Stimulated activated CD8-positive, alpha-beta memory T cell treated with anti-CD3 and anti-CD28 coated beads, Interleukin-4, amount 100 ng/mL, for 1 hour (primary cell): ENCODE data around the gene CIRBP.
A peak's percentile ranks its signal among the peaks of the same experiment; 100 is the strongest.
"Not testable (repeated sequence)": the region's sequence is repeated elsewhere in the genome, so short reads cannot be mapped to it uniquely, and the experiment has no call there.

Experiments
- DNase-seq, 2 donors: peaks; one replicate each; pipeline ENCODE4 v3.0.0-alpha.2; 2020; ENCODE audit warnings: low read depth in 2 of 2, low spot score in 1 of 2

The CIRBP gene

DNA sequence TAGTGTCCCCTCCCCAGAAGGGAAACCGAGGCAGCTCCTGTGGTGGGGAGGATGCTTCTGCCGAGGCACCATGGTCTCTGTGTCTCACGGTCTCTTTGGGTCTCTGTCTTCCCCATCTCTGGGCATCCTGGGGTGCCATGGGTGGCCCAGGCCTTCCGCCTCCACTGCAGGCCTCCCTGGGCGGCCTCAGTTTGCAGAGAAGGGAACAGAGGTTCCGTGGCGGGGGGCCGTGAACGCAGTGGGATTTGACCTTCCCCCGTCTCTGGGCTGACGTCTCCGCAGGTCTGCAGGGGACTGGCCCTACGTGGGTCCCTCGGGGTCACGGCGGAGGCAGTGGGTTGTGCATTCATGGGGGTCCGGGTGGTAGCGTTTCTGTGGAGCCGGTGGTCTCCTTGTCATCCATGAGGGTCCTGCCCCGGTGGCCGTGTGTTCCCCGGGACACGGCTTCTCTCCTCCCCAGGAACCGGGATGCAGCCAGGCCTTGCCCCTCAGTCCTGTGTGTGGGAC is 21.1 kb downstream of the CIRBP start:
- no peak for DNase-seq

DNA sequence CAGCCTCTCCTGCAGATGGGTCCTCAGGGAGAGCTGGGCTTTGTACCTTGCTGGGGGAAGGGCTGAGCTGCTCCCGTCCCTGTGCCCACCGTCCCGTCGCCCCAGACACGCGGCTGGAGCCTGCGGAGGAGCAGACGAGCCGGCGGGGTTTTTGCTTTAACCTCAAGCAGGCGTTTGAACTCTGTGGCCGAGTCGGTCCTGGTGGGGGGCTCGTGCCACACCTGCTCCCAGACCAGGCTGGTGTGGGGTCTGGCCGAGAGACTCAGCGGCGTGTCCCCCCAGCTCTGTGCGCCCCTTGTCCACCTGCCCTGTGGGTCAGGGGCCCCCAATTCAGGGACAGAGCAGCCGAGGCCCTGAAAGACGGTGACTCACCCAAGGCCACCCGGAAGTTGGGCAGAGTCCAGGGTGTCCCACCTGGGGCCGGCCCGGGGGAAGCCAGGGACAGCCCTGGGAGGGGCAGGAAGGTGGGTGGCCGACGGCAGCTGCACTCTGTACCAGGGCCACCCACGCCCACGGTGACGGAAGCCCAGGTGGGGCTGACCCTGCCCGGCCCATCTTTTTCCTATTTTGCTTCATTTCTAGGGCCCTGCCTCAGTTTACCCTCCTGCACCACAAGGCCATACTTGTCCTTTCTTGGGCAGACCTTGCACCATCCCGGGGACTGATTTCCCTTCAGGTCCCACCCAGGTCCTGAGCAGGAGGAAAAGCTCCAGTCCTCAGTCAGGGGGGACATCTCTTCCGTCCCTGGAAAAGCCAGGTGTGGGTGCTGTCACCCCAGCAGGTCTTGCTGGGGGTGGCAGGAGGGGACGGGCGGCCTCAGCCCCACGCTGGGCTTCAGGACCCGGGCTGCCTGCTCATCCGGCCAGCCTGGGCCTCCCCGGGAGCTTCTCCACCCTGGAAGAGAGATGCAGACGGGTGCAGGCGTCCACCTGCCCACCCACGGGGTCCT is 21.8 kb downstream of the CIRBP start:
- no peak for DNase-seq

DNA sequence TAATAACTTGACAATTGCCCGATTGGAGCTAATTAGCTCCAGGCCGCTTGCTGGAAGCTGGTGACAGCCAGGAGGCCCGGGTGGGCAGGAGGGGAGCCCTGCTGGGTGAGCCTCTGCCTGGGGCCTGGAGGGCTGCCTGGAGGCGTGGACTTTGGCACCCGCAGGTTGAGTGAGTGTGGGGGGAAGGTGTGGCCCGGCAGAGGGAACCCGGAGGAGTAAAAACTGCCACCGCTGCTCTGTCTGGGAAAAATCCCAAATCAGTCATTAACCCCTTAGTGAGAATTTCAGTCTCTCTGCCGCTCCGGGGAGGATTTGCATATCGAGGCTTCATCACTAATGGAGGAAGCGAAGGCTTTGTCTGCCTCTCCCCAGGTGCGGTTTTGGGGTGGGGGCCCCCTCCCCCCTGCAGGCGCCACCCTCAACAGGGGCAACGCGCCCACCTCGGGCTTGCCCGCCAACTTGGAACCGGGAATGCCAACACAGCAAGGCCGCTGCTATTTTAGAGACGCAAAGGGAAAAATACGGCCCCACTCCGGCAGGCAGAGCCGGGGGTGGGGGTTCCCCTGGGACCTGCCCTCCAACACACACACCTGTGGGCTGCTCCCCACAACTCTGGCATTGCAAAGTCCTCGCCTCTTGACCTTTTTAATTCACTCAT is 22.8 kb downstream of the CIRBP start:
- no peak for DNase-seq

DNA sequence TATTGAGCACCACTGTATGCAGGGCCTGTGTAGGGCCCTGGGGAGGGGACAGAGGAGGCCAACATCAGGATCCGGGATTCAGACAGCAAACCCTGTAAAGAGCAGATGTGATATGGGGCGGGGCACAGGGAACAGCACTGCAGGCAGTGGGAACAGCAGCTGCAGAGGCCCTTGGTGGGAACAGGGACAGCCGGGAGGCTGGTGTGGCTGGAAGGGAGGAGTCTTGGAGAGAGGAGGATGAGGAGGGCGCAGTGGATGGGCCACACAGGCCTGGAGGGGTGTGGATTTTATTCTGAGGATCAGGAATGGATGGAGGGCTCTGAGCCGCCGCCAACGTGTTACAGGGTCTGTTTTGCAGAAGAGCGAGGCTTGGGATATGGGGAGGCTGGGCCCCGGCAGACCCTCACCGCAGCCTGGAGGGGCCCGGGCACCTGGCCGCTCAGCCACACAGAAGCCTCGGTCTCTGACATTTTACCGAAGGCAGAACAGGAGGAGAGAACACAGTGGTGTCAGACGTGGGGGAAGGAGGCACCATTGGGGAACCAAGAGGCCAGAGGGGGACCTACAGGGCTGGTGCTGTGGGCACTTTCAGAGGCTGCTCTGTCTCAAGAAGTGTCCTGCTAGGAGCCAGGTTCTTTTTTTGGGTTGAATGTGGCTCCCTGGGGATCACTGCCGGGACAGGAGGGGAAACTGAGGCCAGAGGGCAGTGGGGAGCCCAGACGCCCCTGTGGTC is 23.5 kb downstream of the CIRBP start:
- DNase-seq = no peak

DNA sequence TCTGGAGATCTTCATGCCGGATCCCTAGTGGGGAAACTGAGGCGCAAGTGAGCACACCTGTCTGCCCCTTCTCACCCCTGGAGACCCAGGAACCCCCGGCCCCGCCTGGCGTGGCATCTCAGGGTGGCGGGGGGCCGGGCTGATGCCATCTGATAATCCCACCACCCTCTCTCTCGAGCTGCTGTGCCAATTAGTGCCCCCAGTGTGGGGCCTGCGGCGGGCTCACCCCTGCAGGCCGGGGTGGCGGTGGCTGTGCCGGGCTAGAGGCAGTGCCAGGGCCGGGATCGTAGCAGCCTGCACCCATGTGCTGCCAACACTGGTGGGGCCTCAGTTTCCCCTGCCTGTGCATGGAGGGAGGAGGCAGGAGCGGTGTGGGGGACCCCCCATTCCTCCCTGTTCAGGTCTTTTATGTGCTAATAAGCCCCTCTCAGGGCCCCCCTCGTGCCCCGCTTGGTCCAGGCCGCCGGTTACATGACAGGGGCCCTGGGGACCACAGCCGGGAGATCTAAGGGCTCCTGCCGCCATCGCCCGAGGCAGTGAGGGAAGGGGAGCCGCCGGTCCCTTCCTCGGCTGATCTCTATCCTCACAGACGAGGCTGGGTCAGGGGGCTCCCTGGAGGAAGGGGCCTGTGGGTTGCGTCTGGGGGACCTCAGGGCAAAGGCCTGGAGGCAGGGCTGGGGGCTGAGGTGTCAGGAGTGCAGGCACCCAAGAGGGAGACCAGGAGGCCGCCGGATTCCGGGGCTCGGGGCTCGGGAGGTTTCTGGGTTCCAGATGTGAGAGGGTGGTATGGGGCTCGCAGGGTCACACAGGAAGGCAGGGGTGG is 24.9 kb downstream of the CIRBP start:
- DNase-seq = no peak

DNA sequence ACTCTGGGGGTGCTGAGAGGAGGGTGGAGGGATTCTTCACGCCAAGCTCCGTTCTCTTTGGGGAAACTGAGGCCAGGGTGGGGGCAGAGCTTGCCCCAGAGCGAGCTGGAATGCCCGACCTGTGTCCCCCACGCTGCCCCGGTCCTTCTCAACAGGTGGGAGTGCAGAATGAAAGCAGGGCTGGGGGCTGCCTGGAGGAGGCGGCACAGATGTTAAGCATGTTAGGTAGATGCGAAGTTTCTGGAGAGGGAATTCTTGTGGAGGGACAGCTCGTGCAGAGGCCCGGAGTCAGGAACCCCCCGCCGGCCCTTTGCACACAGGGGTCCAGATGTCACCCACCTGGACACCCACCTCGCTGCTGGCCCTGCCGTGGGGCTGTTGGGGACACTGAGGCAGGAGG is 25.6 kb downstream of the CIRBP start:
- DNase-seq = no peak

DNA sequence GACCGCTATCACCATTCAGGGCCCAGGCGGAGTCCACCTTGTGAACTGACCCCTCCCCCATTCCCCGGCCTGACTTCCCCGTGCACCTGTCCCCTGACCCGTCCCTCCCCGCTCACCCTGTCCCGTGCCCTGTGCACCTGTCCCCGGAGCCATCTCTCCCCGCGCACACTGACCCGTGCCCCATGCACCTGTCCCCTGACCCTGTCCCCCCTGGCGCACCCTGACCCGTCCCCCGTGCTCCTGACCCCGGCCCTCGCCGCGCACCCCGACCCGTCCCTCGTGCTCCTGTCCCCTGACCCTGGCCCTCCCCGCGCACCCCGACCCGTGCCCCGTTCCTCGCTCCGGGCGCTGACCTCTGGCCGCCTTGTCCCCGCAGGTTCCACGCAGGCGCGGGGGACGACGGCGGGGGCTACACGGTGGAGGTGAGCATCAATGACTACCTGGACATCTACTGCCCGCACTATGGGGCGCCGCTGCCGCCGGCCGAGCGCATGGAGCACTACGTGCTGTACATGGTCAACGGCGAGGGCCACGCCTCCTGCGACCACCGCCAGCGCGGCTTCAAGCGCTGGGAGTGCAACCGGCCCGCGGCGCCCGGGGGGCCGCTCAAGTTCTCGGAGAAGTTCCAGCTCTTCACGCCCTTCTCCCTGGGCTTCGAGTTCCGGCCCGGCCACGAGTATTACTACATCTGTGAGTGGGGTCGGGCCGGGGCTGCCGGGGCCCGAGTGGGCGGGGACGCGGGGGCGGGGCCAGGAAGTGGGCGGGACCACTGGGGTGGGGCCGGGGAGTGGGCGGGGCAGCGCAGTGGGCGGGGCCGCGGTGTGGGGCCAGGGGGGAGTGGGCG is 26.3 kb downstream of the CIRBP start:
- peak in 1 of 2 donors; percentile 21 for DNase-seq

DNA sequence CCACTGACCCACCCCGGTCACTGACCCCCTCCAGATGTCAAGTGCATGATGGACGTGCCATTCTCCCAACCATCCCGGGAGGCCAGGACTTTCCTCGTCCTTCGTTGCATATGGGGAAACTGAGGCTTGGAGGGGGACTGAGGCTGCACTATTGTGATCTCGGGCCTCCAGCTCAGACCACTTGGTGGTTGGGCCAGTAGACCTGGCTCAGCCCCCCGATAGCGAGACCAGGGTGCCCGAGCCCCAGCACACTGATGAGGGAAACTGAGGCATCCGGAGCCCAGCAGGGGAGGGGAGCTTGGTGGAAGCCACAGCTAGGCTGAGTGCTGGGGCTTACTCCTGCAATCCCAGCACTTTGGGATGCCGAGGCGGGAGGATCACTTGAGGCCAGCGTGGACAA is 26.9 kb downstream of the CIRBP start:
- DNase-seq = no peak

DNA sequence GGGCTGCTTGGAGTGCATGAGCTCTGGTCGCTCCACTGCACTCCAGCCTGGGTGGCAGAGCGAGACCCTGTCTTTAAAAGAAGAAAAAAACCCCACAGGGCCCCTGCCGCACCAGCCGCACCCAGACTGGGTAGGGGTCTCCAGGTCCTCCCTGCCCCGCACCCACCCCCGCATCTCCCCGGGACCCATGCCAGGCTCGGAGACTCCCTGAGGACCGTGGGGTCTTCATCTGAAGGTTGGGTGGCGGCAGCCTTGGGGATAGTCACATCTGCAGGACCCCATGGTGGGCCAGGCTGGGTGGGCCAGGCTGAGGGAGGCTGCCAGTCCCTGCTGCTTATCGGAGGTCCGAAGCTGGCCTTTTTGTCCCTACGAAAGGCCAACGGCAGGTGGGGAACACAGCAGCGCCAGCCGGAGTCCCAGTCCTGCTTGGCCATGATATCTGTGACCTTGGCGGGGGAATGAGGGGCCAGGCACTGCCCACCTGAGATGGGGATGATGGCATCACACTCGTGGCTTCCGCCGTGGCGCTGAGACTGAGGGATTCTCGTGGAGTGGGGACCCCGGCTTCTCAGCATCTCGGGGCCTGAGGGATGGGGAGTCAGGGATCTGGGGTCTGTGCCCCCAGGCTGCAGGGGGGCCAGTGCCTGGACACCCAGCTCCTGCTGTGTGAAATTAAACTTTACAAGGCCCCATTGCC is 27.6 kb downstream of the CIRBP start:
- DNase-seq = no peak

DNA sequence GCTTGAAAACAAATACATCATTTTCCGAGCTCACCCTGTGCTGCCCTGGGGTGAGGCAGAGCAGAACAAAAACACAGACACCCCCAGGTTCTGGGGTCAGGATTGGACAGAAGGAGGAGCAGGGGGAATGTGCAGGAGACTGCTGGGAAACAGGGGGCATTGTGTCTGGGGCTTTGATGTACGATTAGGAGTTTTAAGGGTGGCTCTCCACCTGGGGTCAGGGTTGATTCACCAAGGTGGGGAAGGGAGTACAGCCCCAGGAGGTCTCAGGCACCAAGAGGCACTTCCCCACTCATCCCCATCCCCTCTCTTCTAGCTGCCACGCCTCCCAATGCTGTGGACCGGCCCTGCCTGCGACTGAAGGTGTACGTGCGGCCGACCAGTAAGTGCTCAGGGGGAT is 29.1 kb downstream of the CIRBP start:
- DNase-seq = no peak

DNA sequence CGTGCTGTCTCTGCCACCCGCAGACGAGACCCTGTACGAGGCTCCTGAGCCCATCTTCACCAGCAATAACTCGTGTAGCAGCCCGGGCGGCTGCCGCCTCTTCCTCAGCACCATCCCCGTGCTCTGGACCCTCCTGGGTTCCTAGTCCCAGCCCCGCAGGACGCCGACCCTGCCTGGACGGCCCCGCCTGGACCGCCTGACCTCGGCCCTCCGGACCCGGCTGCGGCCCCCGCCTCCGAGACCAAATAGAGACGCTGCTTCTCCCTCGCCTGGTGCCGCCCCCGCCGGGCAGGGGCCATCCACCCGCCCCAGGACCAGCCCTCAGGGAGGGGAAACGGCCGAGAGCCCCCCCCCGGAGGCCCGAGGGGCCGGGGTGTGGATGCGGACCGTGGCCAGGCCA is 30.7 kb downstream of the CIRBP start:
- DNase-seq = no peak

DNA sequence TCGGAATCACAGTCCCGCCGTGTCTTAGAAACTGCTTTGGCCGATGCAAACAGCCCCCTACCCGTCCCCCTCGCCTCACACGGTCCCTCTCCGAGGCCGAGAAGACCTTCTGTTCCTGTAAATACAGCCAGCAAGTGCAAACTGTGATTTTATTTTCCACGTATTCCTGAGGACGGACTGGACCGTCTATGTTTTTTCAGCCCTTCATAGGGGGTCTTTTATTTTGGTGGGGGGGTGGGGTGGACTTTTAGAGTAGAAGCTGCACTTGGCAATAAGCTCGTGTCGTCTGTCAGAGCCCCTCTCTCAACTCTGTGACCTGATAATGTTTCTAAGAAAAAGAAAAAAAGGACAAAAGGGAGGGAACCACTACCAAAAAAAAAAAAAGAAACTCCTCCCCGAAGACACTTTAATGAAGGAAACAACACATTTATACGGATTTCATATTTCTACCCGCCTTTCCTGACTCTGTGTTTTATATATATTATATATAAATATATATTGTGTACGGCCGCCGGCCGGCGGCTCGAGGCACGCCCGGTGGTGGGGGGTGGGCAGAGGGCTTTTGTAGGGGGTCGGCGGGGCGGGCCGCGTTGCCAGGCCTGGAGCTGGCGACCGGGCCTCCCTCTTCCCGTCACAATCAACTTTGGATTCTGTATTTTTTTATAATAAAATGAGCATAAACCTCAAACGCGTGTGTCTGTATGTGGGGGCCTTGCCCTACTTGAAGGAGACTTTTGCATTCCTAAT is 31.8 kb downstream of the CIRBP start:
- no peak for DNase-seq

DNA sequence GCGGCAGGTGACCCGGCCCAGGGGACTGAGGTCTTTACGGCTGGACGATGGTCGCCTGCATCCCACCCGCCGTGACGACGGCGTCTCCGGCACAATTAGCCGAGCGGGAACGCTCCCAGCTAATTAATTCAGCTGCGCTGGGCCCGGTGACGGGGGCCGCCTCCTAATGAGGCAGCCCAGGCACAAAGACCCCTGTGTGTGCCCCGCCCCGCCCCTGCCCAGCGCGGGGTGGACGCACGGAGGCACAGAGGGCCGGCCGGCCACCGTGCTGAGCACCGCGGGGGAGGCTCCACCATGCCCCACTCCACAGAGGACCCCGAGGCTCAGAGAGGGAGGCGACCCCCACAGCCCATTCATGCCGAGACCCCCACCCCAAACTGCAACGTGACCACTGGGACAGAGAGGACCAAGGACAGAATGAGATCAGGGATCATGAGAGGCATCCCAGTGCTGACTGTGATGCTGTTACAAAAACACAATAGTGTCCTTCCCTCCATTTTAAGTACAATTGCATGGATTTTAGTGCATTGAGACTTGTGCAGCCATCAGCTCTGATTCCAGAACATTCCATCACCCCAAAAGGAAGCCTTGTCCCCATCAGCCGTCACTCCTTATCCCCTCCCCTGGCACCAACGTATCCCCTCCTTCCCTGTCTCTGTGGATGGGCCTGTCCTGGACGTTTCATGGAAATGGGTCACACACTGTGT is 33.6 kb downstream of the CIRBP start:
- no peak for DNase-seq

DNA sequence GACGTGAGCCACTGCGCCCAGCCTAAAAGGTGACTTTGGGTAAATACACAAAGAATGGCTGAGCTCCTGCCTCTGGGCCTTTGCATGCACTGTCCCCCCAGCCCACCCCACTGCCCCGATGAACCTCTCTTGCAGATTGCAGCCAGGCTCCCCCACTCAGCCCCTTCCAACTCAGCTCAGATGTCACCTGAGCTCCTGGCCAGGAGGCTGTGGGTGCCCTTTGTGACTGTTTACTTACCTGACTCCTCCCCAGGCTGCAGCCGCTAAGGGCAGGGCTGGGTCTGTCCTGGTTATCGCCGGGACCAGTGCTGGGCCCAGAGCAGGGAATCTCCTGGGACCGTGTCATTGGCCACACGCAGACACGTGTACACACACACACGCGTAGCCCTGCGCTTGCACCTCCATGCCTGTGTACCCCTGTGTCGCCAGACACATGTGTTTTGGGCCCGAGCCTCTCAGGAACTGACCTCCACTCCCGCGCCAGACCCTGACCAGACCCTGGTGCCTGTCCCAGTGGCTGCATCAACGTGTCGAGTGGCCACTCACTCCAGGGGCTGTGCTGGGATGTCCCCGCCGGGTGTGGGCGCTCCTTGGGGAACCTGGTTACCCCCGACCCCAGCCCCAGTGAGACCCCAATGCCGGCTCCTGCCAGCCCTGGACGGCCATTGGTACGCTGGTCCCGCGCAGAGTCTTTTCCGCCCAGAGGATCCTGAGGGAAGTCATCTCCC is 35.2 kb downstream of the CIRBP start:
- DNase-seq = no peak

DNA sequence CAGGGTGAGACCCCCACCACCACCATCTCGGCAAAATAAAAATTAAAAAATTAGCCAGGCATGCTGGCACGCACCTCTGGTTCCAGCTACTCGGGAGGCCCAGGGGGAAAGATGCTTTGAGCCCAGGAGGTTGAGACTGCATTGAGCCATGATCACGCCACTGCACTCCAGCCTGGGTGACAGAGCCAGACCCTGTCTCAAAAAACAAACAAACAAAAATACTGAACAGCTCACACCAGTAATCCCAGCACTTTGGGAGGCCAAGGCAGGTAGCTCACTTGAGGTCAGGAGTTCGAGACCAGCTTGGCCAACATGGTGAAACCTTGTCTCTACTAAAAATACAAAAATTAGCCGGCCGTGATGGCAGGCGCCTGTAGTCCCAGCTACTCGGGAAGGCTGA is 36.2 kb downstream of the CIRBP start:
- not testable (repeated sequence) for DNase-seq

DNA sequence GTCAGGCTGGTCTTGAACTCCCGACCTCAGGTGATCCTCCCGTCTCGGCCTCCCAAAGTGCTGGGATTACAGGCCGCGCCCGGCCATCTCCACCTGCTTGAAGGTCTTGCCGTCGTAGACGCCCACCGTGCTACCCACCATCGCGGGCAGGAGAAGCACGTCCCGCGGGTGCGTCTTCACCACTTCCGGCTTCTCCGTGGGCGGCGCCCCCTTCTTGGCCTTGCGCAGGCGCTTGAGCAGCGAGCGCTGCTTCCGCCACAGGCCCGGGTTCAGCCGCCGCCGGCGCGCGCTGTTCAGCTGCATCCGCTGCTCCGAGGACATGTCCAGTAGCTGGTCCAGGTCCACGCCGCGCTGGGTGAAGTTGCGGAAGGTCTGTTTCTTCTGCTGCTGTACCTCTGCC is 38.2 kb downstream of the CIRBP start:
- DNase-seq = no peak

DNA sequence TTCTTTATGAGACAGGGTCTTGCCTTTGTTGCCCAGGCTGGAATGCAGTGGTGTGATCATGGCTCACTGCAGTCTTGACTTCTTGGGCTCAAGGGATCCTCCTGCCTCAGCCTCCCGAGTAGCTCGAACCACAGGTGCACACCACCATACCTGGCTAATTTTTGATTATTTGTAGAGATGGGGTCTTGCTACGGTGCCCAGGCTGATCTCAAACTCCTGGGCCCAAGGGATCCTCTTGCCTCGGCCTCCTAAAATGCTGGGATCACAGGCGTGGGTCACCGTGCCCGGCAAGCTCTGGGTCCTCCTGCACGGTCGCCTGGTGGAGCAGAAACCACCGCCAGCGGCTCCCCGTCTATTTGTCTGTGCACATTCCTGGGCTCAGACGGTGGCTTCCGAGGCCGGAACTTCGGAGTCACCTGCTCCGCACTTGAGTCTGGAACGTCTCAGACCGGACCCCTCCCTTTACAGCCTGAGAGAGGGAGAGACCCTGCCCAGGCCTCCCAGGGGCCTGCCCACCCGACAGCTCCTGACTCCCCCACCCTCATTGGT is 38.7 kb downstream of the CIRBP start:
- no peak for DNase-seq
